GM19438 (cell line): Measurements from ENCODE around the gene PPP1R3D.

Source experiments
- ATAC-seq: cut with Tn5 transposase; IDR thresholded peaks from one replicate; pipeline ENCODE4 v1.9.1; 2021; ENCODE audit warnings: low read depth; ENCODE audit not compliant: unreplicated experiment

The PPP1R3D gene

DNA sequence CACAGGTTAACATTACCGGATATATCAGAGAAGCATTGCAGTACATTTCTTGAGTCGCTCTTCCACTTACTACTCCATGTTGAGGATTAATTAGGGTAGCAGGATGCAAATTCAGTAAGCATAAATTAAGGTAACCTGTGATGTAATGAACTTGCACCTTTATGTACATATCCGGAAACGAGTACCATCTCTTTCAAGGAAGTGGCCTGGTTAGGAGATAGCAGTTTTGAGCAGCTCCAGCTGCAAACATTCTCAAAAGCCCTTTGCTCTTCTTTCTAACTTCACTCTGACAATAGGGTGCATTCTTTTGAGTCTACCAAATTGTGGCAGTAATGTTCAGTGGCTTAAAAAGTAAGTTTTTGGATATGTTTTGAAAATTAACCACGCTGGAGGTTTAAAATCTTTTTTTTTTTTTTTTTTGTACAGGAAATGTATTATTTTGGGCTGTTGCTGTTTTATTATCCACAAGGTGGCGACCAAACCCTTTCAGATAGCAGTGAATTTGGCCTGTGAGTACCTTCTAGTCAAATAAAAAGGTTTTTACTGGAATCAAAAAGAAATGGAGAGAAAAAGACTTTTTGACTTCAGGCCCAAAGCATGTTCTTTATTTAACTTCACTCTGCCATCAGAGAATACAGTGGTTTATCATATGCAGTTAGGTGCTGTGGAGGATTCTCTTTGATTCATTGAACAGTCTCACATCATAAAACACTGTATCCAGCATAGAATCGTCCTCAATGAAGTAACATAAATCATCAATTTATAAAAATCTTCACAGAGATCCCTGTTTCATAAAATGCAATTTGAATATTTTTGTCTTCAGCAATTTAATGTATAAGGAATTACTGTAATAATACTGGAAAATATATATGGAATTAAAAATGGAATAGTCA lies 9.0 kb upstream of the PPP1R3D start:
- ATAC-seq: peak; percentile 55

DNA sequence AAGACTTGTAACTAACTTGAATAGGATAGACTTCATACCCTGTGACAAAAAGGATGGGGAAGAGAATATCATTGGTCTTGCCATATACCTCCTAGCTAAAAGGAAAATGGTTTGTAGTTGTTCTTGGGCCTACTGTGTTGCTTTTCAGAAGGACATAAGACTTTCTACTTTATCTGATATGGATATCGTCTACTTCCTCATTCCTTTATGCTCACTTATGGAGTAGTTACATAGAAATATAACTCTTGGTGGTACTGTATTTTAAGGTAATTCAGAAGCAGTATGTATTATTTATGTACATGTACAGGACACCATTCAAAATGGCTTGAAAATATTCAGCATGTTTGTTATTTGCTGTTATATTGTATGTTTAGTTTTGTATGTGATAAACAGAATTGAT lies 8.1 kb upstream of the PPP1R3D start:
- ATAC-seq: no peak

DNA sequence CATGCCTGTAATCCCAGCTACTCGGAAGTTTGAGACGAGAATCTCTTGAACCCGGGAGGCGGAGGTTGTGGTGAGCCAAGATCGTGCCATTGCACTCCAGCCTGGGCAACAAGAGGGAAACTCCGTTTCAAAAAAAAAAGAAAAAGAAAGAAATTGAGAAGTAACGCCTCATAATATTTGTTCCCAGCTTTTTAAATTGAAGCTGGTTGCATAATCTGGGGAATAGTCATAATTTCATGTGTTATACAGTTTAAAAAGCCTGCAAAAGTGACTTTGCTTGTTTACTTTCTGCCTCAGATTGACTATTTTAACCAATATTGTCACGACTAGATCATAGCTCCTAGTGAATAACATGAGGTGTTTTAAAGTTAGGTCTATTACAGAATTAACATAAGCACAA lies 7.3 kb upstream of the PPP1R3D start:
- ATAC-seq: no peak

DNA sequence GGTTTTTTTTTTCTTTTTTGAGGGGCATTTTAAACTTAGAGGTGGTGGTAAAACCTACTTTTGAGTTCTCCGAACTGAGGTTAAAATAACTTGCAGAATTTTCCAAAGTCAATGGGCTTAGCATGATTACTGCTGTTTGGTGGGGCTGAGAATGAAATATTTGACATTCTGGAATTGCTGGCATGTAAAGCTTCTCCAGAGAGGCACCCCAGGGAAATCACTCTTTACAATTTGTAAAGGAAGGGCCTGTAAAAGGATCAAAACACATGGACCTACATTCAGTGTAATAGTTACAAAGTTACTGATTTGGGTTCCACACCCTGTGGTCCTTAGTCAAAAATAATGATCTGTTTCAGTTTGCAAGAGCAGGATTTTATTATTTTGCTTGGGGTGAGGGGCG lies 5.6 kb upstream of the PPP1R3D start:
- ATAC-seq: no peak

DNA sequence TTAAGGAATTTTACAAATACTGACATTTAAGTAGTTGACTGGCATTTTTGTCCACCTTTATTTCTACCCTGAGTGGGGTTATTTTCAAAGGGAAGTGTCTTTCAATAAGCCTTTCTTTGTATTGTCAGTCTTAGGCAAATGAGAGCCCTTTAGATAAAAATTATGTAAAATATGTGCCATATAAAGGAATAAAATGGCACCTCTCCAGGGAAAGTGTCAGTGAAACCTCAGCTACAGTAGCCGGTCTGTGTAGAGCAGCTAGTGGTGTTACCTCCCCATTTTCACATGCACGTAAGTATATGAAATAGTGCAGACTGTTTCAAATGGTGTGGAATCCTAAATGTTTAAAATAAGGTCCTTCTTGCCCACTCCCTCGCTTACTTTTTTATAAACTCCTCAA lies 5.1 kb upstream of the PPP1R3D start:
- no peak for ATAC-seq

DNA sequence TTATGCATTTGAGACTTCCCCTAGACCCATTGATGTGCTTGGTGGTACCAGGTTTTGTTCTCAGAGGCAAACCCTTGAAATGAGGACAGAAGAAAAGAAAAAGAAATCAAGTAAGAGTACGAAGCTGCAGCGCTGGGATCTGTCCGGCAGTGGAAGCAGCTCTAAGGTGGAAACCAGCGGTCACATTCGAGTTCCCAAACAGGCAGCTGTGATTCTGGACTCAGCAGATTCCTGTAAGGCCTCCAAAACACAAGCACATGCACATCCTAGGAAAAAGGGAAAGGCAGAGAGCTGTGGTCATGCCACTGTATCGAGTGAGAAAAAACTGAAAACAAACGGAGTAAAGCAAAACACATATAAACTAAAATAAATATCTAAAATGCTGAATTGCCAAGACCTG lies 4.6 kb upstream of the PPP1R3D start:
- ATAC-seq: no peak

DNA sequence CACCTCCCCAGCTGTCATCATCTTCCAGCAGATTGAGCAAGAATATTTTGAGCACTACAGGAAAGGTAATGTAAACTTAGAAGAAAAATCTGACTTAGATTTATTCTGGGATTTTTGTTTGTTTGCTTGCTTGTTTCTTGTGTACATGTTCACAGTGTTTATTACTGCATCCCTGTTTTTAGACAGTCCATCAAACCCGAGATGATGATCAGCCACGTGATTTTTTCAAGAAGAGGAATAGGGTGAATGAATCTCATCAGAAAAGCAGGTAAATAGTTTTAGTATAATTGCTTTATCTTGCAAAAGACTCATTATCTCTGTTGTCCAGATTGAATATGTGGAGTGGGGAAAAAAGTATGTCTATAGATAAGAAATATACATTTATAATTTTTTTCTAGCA lies 2.1 kb upstream of the PPP1R3D start:
- ATAC-seq: no peak

DNA sequence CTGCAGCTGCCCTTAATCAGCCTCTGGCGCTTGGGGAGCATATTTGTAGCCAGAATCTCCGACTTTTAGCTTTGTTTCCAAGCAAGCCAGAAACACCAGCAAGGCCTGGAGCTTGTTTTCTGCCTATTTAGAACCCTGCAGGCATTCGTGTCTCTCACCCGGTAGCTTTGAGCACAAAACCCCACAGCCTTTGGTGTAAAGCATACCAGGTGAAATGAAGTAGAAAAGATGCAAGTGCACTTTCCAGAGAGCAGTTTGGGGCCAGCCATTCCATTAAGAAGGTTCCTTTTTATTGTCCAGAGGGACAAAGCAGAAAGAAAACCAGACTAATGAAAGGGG lies 820 bp upstream of the PPP1R3D start:
- peak; percentile 5 for ATAC-seq

DNA sequence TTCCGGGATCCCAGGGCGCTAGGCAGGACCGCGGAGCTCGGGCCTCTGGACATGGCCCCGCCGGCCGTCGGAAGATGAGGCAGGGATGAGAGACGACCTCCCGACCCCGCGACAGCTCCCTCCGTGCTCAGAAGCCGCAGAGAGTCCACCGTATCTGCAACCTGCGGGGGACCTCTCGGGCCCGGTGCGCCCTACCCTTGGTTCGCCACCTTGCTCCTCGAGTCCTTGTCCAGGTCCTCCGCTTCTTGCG lies 301 bp downstream of the PPP1R3D start:
- ATAC-seq: peak; percentile 36

DNA sequence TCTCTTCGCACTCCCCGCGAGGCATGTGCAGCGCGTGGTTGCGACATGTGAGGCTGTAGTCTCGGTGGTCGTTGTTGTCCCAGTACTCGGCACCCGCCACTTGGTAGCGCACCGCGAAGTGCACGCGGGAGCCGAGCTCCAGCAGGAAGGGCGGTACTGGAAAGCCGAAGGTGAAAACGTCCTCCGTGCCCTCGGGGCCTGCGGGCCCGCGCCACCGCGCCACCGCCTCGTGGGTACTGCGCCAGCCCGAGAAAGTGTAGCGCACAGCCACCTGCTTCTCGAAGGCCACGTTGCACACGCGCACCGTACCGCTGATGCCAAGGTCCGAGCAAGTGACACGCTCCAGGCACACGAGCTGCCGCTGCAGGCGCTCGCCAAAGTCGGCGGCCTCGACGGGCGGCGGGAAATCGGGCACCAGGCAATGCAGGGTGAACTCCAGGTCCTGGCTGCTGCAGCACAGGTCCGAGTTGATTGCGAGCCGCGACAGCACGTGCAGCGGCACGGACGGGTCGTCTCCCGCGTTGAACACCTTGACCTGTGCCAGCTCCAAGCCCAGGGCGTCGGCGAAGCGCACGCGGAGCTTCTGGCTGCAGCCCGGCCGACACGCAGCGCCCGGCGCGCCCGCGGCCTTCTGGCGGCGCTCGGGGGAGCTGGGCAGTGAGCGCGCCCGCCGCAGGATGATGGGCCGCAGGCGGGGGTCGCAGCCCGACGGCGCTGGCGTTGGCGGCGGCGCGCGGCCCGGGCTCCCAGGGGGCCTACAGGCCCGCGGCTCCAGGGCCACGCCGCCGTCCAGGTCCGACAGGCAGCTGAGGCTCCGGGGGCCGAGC lies 840 bp downstream of the PPP1R3D start:
- no peak for ATAC-seq

DNA sequence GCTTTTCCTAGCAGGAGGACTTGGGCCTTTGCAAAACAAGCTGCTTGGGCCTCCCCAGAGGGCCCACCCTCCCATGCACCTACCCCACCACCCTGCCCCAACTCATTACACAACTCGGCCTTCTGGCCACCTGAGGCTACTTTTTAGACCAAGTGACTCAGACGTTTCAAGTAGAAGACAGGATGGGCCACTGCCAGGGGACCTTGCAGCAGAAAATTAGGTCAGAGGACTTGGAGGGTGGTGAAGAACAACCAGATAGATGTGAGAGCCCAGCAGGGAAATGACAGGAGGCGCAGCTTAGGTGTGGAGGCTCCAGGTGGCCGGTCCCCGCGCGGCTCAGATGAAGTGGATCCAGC lies 1.4 kb downstream of the PPP1R3D start:
- ATAC-seq: no peak

DNA sequence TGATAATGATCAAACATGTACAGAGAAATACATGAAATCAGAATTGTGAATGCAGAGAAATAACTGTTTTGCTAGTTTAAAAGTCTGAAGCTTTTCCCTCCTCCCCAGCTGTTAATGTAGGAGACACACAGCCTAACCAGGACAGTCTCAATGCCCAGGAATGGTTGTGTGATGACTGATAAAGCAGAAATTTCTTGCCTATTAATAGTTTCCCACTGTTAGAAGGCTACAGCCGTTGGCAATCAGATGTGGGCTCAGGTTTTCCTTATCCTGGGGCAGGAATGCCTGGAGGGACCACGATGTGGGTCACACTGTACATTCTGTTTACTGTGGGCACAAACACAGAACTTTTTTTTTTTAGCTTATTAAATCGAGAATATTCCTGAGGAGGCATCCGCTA lies 1.9 kb downstream of the PPP1R3D start:
- ATAC-seq: no peak

DNA sequence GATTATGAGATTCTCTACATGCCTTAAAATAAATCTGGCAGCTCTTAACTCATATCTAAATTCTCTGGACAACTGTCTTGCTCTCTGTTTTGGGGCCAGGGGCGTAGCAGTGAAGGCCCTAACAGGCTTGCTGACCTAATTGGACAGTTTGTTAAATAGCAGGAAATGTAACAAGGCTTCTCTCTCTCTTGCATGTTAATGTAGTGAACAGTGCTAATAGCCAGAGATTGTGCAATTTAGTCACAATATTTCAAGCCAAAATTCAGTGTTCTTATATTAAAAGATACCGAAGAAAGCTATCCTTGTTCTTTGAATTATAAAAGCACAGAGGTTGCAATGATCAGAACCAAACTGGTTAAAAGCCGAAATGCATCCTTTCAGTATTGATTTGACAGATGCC lies 3.0 kb downstream of the PPP1R3D start:
- ATAC-seq: no peak

DNA sequence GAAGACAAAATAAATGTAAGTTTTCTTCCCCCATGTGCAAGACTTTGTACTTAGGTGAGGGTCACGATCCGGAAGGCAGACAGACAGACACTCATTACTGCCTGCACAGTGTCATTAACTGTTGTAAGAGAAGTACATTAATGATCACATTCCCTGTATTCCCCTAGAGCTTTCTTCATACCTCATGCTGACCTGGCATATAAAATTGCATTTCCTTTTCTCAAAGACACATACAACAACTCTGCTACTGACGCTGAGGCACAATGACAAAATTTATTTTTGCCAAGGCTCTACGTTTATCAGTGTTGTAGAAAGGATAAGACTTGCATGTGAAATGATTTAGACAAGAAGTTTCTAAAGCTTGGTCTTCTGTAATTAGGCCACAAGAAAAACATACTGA lies 3.7 kb downstream of the PPP1R3D start:
- no peak for ATAC-seq

DNA sequence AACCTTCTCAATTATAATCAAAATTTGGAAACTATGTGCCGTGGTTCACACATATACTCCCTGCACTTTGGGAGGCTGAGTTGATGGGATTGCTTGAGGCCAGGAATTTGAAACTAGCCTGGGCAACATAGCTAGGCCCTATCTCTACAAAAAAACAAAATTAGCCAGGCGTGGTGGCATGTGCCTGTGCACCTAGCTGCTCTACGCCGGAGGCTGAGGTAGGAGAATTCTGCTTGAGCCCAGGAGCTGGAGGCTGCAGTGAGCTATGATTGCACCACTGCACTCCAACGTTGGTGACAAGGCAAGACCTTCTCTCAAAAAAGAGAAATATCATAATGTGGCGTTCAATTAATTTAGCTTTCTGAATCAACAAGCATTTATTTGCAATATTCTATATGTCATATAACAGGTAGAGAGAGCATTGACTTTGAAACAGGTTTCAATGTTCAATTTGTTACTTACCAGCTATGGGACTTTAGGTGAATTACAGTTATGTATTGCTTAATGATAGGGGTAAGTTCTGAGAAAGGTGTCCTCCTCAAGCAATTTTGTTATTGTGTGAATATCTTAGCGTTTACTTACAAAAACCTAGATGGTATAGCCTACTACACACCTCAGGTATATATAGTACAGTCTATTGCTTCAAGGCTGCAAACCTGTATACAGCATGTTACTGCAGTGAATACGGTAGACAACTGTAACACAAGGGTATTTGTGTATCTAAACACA lies 4.5 kb downstream of the PPP1R3D start:
- no peak for ATAC-seq

DNA sequence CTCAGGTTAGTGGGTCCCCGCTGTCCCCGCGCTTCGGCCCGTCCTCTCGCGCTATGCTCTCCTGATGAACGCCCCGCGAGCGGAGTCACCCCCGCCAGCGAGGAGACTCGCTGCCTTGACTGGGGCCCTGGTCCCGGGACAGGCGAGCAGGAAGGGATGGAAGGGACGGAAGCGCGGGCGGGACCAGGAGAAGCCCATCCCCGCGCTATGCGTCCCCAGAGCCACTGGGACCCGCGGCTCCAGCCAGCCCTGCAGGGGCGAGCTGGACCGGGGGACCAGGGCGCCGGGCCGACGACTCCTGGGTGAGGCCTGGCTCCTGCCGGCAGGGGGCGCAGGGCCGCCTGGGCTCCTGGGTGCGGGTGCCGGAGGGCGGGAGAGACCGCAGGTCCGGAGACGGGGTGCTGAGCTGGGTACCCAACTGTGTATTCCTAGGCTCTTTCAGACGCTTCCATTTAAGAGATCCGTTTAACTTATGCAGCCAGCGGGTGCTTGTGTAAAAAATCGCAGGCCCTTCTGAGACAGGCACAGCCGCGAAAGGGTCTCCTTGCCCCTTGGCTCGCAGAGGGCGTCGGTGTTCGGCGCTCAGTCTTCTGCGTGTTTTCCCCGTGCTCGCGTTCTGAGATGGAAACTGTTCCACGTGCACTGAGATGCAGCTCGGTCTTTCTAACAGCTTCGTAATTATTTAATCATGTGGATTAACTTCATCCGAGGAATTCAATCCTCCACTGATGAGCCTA lies 6.1 kb downstream of the PPP1R3D start:
- peak; percentile 84 for ATAC-seq

DNA sequence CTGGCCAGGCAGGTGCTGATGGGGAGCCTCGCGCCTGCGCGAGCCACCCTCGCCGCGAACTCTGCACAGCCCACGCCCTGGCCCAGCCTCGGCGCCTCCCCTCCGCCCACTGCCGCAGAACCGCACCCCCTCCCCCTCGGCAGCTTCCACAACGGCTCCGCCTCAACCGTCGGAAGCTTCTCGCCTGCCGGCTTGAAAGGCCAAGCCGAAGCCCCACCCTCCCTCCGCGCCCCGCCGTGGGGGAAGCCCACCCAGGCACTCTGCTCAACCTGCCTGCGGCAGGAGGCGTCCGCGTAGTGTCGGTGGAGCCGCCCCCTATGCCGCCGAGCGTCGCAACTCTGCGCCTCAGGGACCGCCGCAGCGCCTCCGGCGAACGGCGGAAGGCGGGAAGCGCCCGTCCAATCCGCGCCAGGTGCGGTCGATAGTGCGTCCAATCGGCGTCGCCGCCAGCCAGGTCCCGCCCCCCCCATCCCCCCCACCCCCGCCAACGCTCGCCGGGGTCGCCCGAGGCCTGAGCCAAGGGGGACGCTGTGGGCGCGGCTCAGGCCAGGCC lies 6.7 kb downstream of the PPP1R3D start, which contains the start of gene SYCP2:
SYCP2 (minus strand) TSS at position 342 of the 553 bp plus-strand sequence. CDS start 11,224 bp downstream, outside the sequence.
- peak; percentile 30 for ATAC-seq

DNA sequence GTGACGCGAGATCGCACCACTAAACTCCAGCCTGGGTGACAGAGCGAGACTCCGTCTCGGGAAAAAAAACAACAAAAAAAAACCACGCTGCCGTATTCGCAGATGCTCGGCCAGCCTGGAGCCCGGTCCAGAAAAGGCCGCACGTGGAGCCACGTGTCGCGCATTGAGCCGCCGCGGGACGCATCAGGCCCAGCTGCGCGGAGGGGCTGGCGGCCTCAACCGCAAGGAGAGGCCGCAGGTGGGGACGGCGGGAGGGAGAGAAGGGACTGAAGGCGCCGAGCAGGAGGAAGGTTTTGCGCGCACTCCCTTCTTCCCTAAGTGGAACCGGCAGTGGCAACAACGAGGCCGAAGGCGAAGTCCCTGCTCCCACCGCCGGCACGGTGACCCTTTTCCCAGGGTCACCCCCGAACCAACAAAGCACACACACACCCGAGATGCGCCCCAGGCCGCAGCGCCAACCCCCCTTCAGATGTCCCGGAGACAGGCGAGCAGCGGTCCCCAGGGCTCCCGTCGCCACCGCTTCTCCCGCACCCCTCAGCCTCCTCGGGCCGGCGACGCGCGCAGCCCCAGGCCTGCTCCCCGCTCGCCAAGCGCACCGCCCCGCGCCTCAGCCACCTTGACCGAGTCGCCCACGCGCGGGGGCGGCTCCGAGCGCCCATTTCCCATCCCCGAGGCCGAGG lies 7.3 kb downstream of the PPP1R3D start:
- no peak for ATAC-seq

DNA sequence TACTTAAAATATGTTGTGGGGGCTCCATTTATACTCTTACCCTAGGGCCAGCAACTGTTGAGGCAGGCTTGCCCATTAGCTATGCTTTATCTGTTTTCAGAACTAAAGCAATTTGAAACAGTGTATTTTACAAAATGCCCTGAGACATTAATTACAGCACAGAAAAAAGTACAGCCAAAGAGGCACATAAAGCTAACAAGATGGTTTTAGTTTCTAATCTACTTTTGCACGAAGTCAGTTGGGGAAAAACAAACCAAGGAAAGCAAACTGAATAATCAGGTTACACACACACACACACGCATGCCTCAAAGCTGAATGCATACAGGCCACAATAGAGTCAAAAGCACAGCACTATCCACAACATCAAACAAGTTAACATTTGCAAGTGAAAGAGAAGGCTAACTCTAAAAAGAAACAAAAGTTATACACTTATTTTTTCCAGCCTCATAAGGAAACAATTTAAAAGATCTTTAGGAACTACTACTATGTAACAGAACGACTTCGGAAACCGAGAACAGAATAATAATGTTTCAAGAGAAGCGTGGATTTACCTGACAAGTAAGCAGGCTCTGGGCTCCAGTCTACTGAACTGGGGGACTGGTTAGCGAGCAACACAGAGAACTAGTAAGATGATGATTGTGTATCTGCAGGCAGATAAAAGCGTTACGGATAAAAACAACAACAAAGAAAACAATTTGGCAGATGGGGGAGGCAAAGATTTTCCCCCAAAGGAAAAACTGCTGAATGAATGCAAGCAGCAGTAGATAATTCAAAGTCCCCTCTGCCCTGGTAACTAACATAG lies 8.4 kb downstream of the PPP1R3D start:
- no peak for ATAC-seq
